ENCODE measurements around the gene CREB3L2. TPM values are rescaled to one million over a fixed set of nuclear protein-coding genes. Genes with fewer than 3 reads are reported as not detected.

The CREB3L2 gene
- total and polyA plus RNA-seq, 2 of the 4 experiments (the other 2 are of a cell fraction) = 42.3 to 57.9 TPM

- in situ Hi-C loops (cut with MboI; ENCODE audit: low sequenced_read_pairs) = loop anchor here (5.0 kb wide), 2 partner anchors 243 to 283 kb away; no protein-coding TSS in a partner anchor
- H4K91ac ChIP-seq (ENCODE audit: insufficient read depth, low read depth, low read length) = no peak overlapping the region
- ATAC-seq (ENCODE audit: low read depth) = no peak
These were observed 106.3 kb downstream of the CREB3L2 start for GRCh38 chr7:137895301-137896221.

More at GRCh38 chr7:137895301-137896221, 106.3 kb downstream of the CREB3L2 start:
- no peak overlapping the region for H2AK9ac ChIP-seq (replicated peaks; ENCODE audit: low read depth, low read length, poor library complexity)
- H3K14ac ChIP-seq (replicated peaks; ENCODE audit: low read depth, low read length) = no peak overlapping the region
- H3K4me1 ChIP-seq (ENCODE audit: control insufficient read depth, insufficient read depth, low read length) = no peaks in the 10 kb centered on the region
- H2BK20ac ChIP-seq (ENCODE audit: low read depth, low read length) = no peak overlapping the region
- no peak overlapping the region for H3K4me3 ChIP-seq (ENCODE audit: insufficient read depth, low read depth, low read length)
- ChIA-PET POLR2A (ENCODE audit: unreplicated experiment) (no interaction called here), CTCF (interaction anchor here (0.6 to 2.0 kb wide), 2 partner anchors 239 to 243 kb away, joined by 3 to 6 read pairs; no protein-coding TSS in a partner anchor)
- peaks cover 4% of the 10 kb centered on the region; the same call in 1 of the 2 replicates for H3K9me1 ChIP-seq (ENCODE audit: insufficient read depth, low read length)
- H2BK5ac ChIP-seq (ENCODE audit: low read depth, low read length, poor library complexity, severe bottlenecking) = no peak overlapping the region
- H3K36me3 ChIP-seq (ENCODE audit: control insufficient read depth, insufficient read depth, low read length) = peaks cover 44% of the 10 kb centered on the region
- no CpG with 5 or more reads among the region's 8 CpGs for WGBS, 2 experiments (ENCODE audit: extremely low coverage in 2 of 2, insufficient read length in 1 of 2)
- no peak overlapping the region for H3K4ac ChIP-seq (ENCODE audit: low read depth, low read length)
- H2AFZ ChIP-seq (replicated peaks; ENCODE audit: low read length, poor library complexity) = no peak overlapping the region
- H3K23ac ChIP-seq (ENCODE audit: low read depth, low read length) = no peak overlapping the region
- TF ChIP-seq BHLHE40 (IDR thresholded peaks at IDR 0.05; ENCODE audit: low read depth, low read length) (no peak), NFE2L2 (IDR thresholded peaks at IDR 0.05; ENCODE audit: low read depth, low read length) (no peak), MAZ (IDR thresholded peaks at IDR 0.05; ENCODE audit: borderline replicate concordance, low read depth, low read length) (no peak), CHD1 (IDR thresholded peaks at IDR 0.05; ENCODE audit: low read depth, low read length) (no peak), MAFK (IDR thresholded peaks at IDR 0.05; ENCODE audit: low read depth, low read length) (no peak)
- TF ChIP-seq, protein P1, sequence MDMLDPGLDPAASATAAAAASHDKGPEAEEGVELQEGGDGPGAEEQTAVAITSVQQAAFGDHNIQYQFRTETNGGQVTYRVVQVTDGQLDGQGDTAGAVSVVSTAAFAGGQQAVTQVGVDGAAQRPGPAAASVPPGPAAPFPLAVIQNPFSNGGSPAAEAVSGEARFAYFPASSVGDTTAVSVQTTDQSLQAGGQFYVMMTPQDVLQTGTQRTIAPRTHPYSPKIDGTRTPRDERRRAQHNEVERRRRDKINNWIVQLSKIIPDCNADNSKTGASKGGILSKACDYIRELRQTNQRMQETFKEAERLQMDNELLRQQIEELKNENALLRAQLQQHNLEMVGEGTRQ (IDR thresholded peaks at IDR 0.05; ENCODE audit: low read depth, low read length) = no peak
- H2AK5ac ChIP-seq (ENCODE audit: low read depth, low read length) = no peak overlapping the region
- no TSS peak for BruUV-seq (replicated peaks)
- dilution Hi-C loops (cut with HindIII; ENCODE audit: low sequenced_read_pairs, unreplicated experiment) (no loop called here), intact Hi-C loops (cut with micrococcal nuclease) (no loop called here)
- DNase-seq = no peak
- no peak overlapping the region for H3K9ac ChIP-seq (ENCODE audit: low read depth, low read length)
- H4K5ac ChIP-seq (ENCODE audit: low read depth, low read length) = no peak overlapping the region
- no peak overlapping the region for H3K56ac ChIP-seq (ENCODE audit: extremely low read depth, insufficient read depth, low read length)
- no peaks in the 10 kb centered on the region; the same call in 1 of the 2 replicates for H4K20me1 ChIP-seq (ENCODE audit: insufficient read depth, low read length)
- no peak overlapping the region for H4K8ac ChIP-seq (ENCODE audit: low read depth in 2 of 2, low read length in 2 of 2)
- no peak overlapping the region for H3K4me2 ChIP-seq (ENCODE audit: low read depth, low read length)
- H2BK120ac ChIP-seq (ENCODE audit: low read depth, low read length) = no peak overlapping the region
- no peak overlapping the region for H3K18ac ChIP-seq (ENCODE audit: low read depth, low read length)
- no peak overlapping the region for H2BK15ac ChIP-seq (ENCODE audit: low read depth, low read length)
- H3K9me3 ChIP-seq (ENCODE audit: control insufficient read depth, insufficient read depth, low read length) = no peaks in the 10 kb centered on the region
- peaks cover 31 to 35% of the 10 kb centered on the region in 2 experiments for H3K79me1 ChIP-seq (ENCODE audit: low read depth in 1 of 2, low read length in 2 of 2)
- no peak overlapping the region for H3K27ac ChIP-seq (ENCODE audit: insufficient read depth, low read length)
- H3K27me3 ChIP-seq (ENCODE audit: control insufficient read depth, insufficient read depth, low read length) = no peaks in the 10 kb centered on the region
